HG03520 (cell line): ENCODE data around the gene GCK.

Experiments used
- ATAC-seq: cut with Tn5 transposase; IDR thresholded peaks from one replicate; pipeline ENCODE4 v1.9.1; 2021; ENCODE audit warnings: mild to moderate bottlenecking, moderate library complexity; ENCODE audit not compliant: unreplicated experiment

Gene GCK

DNA sequence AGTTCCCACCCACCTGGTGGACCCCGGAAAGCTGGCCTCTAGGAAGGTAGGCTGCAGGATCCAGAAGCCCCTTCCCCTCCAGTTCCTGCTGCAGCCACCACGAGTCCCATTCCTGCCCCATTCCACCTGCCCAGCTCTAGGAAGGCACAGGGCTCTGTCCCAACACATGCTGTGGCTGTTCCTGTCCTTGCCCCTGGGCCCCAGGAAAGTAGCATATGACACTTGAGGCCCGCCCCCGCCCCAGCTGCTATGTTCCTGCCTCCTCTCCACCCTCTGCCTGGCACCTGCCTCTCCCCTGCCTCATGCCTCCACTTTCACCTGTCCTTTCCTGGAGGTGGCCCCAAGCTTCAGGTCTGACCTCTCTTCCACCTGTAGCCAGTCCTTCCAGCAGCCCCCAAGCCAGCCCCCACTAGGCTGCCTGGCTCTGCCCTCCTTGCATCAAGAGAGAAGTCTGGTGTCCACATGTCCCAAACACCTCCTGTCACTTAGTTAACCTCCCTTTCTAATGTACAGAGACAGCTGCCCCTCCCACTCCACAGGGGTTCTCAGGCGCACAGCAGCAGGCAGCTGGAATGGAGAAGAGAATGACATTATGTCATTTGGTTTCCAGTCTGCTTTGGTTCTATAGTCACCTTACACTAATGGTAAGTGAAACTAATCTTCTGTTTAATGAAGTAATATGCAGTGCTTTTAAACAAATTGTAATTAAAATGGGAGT lies 34.3 kb upstream of the GCK start:
- no peak for ATAC-seq

DNA sequence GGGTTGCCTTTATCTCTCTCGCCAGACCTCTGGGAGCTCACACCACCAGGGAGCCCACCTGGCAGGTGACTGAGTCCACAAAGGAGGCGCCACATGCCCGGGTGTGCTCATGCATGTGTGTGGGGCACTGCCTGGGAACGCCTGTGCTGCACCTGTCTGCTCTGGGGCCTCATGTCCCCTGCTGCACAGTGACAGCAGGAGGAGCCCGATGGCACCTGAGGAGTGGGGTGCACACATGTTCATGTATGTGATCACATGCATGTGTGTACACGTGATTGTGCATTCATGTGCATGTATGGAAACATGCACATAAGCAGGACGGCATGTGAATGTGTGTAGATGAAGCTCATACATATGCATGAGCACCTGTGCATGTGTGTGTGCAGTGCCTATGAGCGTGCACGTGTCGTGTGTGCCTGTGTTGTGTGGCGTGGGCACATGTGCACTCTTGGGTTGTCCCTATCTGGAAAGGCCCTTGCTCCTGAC lies 33.6 kb upstream of the GCK start:
- no peak for ATAC-seq

DNA sequence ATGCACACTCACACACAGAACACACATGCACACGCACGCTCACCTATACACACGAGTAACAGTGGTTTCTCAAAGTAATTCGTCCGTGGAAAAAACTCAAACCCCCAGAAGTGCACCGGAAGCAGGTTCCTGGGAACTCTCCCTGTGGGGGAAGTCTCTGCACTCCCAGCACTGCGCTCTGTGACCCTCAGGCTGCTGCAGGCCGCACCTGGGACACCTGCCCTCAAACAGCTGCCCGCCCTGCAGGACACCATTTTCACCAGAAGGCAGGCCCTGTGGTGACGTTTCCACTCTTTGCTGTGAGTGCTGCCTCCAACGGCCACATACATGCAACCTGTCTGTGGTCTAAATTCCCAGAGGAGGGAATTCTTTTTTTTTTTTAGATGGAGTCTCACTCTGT lies 32.8 kb upstream of the GCK start:
- ATAC-seq: no peak

DNA sequence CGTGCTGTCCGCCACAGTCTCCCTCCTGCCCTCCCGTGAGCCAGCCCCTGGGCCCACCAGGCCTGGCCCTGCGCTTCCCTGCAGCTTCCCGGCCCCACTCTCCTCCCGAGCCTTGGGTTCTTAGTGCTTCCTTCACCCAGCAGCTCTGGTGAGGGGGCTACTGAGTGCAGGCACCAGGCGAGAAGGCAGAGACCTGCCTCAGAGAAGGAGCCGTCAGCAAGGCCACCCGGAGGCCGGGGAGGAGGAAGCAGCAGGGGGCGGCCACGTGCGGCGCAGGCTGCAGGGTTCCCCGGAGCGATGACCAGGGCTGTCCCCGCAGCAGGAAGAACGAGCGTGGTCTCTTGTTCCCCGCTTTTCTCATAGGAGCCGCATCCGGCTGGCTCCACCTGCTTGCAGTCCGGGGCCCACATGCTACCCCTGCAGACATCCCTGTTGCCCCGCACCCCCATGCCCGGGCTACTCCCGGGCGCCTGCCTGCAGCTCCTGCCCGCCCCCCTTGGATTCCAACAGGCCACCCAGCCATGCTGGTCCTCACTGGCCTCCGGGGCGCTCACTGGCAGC lies 32.1 kb upstream of the GCK start:
- no peak for ATAC-seq

DNA sequence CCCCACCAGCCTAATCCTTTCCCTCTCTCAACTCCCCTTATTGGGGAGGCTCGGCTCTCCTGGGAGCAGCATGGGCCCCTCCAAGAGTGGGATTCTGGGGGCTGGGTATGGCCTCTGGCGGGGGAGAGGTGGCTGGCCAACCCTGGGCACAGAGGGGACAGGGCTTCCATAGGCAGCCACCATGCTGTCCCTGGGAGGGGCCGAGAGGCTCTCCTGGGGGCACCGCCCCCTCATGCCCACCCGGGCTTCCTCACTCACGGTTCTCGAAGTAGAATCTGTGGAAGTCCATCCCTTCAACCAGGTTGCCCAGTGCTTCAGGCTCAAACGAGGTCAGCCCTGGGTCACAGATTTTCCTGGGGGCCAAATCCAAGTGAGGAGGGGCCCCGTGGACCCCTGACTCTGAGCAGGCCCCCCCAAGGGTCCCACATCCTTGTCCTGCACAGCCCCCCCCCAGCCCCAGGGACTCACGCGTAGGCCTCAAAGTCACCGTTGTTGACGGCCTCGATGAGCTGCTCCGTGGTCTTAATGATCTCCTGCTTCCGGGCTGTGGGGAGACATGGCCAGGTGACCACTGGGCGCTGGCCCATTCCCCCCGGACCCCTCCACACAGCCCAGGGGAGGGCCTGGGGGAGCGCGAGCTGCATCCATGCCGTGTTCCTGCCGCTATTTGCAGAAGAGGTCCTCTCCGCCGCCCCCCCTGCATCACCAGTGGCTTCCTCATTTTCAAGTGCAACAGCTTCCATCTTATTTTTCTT lies 31.3 kb upstream of the GCK start:
- no peak for ATAC-seq

DNA sequence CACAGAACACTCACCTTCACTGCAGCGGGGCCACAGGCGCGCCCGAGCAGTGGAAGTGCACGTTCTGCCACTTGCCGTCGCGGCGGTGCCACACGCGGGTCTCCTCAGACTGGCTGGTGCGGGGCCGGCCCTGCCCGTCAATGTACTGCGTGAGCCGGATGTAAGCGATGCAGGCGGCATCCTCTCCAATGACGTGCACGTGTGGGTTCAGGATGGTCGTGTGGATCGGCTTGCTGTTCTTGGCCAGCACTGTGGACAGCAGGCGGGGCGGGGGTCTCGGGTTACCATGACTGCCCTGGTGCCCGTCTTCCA lies 30.8 kb upstream of the GCK start:
- no peak for ATAC-seq

DNA sequence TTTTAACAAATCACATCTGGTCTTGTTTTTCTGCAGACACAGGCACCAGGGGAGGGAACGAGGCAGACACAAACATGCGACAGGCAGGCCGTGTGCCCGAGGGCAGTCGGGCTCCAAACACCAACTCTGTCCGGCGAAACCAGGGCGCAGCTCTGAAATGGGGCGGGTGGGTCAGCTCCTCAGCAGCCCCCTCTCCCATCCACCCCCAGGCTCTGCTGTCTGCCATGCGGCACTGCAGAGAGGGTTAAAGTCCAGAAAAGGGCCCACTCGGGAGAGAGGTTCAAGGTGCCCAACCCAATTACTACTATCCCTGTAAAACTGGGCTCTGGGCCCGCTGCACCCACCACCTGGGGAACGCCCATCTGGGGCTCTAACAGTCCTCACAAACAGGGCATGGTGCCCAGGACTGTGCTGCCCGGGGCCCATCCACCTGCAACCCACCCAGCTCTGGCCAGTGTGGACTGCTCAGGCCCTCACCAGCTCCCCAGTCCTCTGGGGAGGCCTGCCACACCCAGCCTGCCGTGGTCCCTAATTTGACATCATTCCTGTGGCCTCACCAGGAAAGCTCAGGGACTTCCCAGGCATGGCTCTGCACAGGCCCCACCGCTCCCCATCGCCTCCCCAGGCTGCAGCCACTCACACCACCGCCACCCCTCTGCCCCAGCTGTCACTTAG lies 30.3 kb upstream of the GCK start:
- ATAC-seq: no peak

DNA sequence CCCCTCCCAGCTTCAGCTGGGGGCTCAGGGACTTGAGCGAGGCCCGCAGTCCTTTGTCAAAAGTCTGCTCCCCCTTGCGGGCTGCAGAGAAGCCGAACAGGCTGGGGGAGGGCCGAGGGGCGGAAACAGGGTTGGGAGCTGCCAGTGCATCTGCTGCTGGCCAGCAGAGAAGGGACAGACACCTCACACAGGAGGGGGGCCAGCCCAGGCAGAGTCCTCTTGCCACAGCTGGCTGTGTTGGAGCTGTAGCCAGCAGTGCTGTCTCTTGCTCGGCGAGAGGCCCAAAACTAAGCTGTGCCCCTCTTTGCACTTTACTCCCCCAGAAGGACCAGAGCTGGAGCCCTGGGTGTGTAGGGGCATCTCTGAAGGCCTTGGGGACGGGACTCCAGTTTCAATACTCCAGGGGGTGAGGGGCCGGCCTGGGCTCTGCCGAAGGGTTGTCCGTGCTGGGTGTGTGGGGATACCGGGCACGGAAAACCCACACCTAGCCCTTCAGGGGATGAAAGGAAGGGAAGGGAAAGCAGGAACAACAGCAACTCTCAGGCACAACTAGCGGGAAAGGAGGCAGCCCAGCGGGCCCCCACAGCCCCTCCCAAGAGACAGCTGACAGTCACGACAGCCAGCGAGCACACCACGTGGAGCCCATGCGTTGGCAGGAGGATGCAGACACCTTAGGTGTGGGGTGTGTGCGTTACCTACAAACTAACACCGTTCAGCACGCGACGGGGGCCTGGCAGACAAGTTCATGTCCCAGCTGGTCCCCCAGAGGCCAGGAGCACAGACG lies 29.4 kb upstream of the GCK start:
- no peak for ATAC-seq

DNA sequence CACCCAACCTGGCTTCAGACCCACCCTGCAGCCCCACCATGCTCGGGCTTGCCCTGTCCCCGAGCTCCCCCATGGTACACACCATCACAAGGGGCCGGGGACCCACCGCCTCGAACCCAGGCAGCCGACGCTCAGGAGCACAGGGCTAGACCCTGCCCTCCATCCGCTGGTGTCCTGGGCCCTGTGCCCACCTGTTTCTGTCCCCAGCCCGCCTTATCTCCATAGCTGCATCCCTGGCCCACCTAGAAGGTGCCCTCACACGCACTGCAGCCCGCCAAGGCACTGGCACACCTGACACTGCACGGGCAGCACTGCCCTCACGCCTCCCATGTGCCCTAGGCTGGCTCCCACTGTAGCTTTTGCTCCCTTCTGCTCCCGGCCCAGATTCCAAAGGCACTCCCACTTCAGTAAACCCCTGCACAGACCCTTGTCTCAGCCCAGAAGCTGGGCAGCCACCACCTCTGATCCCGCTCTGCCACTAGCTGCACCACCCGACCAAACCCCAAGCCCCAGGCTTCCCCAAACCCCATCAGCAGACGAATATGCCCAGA lies 28.7 kb upstream of the GCK start:
- ATAC-seq: no peak

DNA sequence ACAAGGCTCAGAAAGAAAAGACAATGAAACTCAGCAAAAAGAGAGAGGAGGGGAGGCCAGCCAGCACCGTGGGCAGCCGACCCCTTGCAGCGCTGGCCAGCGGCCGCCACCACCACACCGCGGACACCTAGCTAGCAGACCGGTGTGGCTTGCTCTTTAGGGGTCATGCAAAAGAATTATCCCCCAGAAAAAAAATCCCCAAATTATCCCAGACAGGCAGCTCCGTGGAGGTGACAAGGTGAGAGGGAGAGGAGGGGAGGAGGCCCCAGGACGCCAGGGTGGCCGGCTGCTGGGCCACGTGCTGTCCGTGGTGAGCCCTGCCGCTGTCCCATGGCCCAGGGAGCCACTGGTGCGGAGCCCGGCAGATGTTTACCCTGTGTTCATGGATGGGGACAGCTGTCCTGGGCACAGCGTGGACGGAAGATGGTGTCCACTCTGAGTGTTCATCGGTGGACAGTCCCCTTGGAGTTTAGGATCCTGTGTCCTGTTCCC lies 28.0 kb upstream of the GCK start:
- ATAC-seq: no peak

DNA sequence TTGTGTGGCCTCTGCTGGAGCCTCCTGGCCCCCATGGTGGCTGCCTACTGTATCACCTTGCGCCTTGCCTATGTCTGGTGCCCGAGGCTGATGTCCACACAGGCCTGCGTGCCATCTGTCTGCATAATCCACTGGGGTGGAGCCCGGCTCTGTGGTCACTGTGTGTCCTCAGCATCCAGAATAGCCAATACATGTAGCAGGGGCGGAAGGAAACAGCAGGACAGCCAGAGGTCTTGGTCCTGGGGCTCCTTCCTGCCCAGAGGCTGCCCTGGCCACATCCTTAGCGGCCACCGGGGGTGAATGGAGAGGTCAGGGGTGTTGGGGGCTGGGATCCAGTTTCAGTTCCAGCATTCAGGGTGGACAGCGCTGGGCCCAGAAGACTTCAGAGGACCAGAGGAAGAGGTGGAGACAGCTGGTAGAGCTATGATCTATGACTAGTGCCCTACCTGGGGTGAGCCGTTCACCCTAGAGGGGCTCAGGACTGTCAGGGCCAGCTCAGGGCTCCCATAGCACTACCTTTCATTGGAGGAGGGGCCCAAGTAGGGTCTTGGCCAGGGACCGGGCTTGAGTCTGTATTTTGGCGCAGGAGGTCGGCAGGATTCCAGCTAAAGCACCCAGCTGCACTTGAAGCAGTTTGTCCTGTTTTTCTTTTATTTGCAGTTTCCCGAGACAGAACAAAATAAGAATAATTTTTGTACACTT lies 27.4 kb upstream of the GCK start:
- no peak for ATAC-seq

DNA sequence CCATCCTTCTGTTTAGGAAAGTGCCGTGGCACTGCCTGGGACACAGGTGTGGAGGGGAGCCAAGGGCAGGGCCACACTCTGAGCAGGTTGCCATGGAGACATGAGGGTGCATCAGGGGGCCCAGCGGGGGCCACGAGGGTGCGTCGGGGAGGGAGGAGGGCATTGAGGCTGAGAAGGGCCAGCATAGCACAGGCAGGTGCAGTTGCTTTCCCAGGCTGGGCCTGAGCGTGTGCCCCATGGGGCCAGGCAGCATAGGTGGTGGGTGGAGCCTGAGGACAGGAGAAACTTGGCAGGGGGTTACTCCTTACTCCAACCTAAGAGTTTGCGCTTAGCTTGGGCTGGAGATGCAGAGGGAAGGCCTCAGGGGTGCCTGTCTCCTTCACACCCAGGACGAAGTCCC lies 26.8 kb upstream of the GCK start:
- ATAC-seq: no peak

DNA sequence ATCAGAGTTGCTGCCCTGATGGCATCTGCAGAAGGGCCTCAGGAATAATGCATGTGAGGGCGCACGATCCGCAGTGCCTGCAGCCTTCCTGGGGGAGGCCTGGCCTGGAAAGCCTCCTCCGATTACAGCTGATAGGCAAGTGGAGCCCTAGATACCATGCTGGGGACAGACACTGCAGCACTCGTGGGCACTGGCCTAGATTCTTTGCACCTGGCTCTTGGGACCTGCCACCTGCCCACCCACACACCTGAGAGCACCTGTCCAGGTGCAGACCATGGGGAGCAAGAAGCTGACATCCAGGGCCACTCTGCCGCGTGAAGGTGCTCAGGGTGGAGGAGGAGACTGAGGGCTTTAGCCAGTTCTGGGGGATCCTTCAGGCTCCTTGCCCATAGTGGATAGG lies 26.3 kb upstream of the GCK start:
- no peak for ATAC-seq

DNA sequence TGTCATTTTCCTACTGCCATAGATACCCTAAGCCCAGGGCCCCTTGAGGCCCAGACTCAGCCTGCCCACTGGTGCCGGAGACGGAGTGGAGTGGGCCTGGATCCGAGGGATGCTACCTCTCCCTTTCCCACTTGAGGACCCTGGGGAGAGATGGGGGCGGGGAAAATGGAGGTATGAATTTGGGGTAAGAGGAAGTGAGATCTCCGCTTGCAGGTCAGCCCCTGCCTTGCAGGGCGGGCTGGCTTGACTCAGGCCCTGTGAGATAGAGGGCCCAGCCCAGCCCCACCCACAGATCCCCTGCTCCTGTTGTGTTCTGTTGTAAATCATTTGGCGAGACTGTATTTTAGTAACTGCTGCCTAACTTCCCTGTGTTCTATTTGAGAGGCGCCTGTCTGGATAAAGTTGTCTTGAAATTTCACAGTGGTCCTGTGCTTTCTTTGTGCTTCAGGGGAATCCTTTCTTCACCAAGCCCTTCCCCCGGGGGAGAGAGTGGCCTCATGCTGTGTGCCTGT lies 24.7 kb upstream of the GCK start:
- no peak for ATAC-seq

DNA sequence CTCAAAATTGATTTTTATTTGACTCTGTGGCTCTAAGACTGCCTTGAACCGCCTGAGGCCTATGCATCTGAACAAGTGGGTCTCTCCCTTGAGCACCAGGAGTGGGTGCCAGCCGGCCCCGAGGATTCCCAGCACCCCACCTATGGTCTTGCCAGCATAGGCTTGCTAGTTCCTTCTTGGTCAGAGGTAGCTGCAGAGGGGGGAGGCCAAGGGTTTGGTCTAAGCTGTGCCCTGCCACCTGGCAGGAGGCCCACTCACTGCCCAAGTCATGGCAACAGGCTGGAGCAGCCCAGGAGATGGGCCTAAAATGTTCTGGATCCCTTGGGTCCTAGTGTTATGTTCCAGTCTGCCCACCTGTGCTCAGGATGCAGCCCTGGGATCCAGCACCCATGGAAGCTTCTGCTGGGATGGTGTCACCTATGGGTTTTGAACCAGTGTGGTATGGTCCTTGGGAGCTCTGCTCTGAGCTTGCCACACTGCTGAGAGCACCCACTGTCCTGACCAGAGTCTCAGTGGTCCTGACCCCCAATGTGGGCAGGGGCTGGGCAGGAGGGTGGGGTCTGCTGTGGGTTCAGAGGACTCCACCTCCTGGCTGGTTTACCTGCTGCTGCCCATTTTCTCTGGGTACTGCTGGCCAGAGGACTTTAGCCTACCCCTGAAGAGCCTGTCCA lies 24.1 kb upstream of the GCK start:
- ATAC-seq: no peak

DNA sequence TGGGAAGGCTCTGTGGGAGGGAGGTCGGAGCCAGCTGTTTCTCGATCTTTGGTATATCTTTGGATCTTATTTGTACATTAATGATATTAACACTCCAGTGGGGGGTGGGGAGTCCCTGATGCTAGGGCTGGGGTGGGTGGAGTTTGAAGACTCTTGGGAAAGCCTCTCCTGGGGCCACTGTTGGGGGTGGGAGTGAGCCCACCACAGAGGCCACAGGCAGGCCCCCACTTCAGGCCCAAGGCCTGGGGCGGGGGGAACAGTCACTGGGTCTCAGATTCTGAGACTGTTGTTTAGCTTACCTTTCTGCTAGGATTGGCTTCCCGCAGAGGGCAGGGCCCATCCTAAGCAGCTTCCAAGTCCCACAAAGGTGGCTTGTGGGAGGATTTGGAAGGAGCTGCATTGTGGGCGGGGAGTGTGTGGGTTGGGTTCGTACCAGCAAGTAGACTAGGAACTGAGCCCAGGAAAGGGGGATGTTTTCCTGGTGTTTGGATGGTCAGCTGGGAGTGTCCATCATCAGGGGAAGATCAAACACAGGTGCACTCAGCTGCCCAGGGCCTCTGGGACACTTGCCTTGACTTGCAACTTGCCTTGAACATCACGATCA lies 23.4 kb upstream of the GCK start:
- no peak for ATAC-seq

DNA sequence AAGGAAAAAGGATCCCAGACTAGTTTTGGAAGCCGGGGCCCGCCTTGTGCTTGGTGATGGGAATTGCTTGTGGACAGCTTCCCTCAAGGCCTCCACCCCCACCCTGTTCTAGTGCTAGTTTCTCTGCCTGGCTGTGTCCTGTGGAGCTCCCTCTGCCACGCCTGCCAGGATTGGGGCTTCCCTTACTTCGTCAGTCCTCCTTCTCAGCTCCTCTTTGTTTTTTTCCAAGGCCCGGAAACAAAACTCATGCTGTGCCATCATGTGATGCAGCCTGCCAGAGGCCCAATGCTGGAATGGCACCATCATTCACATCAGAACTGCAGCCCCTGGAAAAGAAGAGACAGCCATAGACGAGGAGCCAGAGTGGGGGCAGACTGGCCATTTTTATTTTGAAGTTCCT lies 22.8 kb upstream of the GCK start:
- ATAC-seq: no peak

DNA sequence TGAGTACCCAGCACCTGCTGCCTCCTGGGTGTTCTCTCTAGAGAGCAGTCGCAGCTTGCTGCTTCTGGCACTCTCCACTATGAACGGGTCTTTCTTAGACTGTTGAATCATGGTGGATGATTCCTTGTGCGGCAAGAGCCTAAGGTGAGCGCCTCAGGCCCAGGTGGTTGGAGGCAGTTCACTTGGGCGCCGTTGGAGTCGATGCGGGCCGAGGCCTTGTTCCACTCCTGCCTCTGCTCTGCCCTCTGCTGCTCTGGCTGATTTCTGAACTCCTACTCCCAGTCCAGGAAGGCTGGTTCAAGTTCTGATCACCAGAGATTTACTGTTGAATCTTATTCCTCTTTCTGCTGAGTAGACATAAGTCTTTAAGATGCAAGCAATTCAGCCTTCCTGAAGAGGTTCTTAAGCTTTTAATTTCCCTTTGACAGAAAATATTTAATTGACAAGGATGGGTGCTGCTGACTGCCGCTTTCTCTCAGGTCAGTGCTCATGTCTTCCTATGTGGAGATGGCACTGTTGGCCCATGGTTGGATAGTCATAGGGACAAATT lies 22.0 kb upstream of the GCK start:
- no peak for ATAC-seq

DNA sequence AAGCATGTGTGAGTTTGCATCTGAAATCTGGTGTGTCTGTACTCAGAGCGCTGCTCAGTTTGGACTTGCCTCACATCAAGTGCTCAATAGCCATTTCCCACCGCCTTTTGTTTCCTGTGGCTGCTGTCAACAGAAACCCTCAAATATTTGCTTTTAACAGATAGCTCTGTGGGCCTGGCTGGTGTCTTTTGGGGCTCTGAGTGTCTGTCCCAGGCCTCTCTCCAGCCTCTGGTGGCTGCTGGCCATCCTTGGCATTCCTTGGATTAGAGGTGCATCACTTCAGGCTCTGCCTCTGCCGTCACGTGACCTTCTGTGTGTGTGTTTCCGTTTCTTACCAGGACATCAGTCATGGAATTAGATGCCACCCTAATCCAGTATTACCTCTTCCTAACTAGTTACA lies 20.9 kb upstream of the GCK start:
- no peak for ATAC-seq
